GM23338 (cell line): ENCODE data around the gene TRDN. TPM values are rescaled to one million over a fixed set of nuclear protein-coding genes. Genes with fewer than 3 reads are reported as not detected.

Source experiments
- ATAC-seq: fragments of 200-7000 bp; cut with Tn5 transposase; 3 replicates; pipeline ENCODE4 v1.9.1; 2020
- DNase-seq: peaks from one replicate; pipeline ENCODE4 v3.0.0-alpha.2; 2015; ENCODE audit warnings: low spot score
- H2AFZ ChIP-seq: fragments of 200-600 bp; sonication (generic); 2 replicates; pipeline ENCODE4 v1.8.0; 2016; ENCODE audit warnings: antibody characterized with exemption, mild to moderate bottlenecking, moderate library complexity
- H3F3A ChIP-seq: fragments of 200-600 bp; sonication (generic); replicated peaks from 2 replicates; pipeline ENCODE4 v1.8.0; 2017; ENCODE audit warnings: antibody characterized with exemption, mixed run types, low read depth
- H3K27ac ChIP-seq: fragments of 200-600 bp; sonication (generic); 2 replicates; pipeline ENCODE4 v1.6.1; 2016; ENCODE audit warnings: low read depth
- H3K27me3 ChIP-seq: fragments of 200-600 bp; sonication (generic); 2 replicates; pipeline ENCODE4 v1.8.0; 2016; ENCODE audit warnings: mild to moderate bottlenecking, mixed run types, moderate library complexity; ENCODE audit not compliant: insufficient read depth
- H3K36me3 ChIP-seq: fragments of 200-600 bp; sonication (generic); 2 replicates; pipeline ENCODE4 v1.8.0; 2016; ENCODE audit warnings: mild to moderate bottlenecking; ENCODE audit not compliant: insufficient read depth
- H3K4me1 ChIP-seq: fragments of 200-600 bp; sonication (generic); 2 replicates; pipeline ENCODE4 v1.8.0; 2016; ENCODE audit warnings: mild to moderate bottlenecking, moderate library complexity; ENCODE audit not compliant: insufficient read depth
- H3K4me2 ChIP-seq: fragments of 200-600 bp; sonication (generic); 2 replicates; pipeline ENCODE4 v1.7.1; 2017; ENCODE audit warnings: mixed run types
- H3K4me3 ChIP-seq: fragments of 200-600 bp; sonication (generic); 2 replicates; pipeline ENCODE4 v1.6.1; 2016; ENCODE audit warnings: mixed run types
- H3K79me2 ChIP-seq: fragments of 200-600 bp; sonication (generic); replicated peaks from 2 replicates; pipeline ENCODE4 v1.8.0; 2017; ENCODE audit warnings: mild to moderate bottlenecking; ENCODE audit not compliant: insufficient read depth
- H3K9me2 ChIP-seq: fragments of 200-600 bp; sonication (generic); 2 replicates; pipeline ENCODE4 v1.8.0; 2017; ENCODE audit not compliant: insufficient read depth
- H4K20me1 ChIP-seq: fragments of 200-600 bp; sonication (generic); replicated peaks from 2 replicates; pipeline ENCODE4 v1.8.0; 2017; ENCODE audit warnings: mild to moderate bottlenecking; ENCODE audit not compliant: insufficient read depth
- H3K27ac Mint-ChIP-seq: 2 replicates; pipeline ENCODE4 v1.8.0; 2020; ENCODE audit warnings: inconsistent platforms, mild to moderate bottlenecking, moderate library complexity, mixed read lengths
- H3K27me3 Mint-ChIP-seq: 3 replicates; pipeline ENCODE4 v1.8.0; 2022; ENCODE audit warnings: low read depth, mild to moderate bottlenecking, moderate library complexity, mixed read lengths, inconsistent platforms; ENCODE audit not compliant: insufficient read depth, poor library complexity
- H3K36me3 Mint-ChIP-seq: 3 replicates; pipeline ENCODE4 v1.8.0; 2021; ENCODE audit warnings: low read depth, mild to moderate bottlenecking, inconsistent platforms, moderate library complexity, mixed read lengths
- H3K4me1 Mint-ChIP-seq: 3 replicates; pipeline ENCODE4 v1.8.0; 2020; ENCODE audit warnings: mild to moderate bottlenecking, inconsistent platforms, mixed read lengths
- H3K4me3 Mint-ChIP-seq: 3 replicates; pipeline ENCODE4 v1.8.0; 2021; ENCODE audit warnings: moderate library complexity, mild to moderate bottlenecking, inconsistent platforms, mixed read lengths
- H3K9me3 Mint-ChIP-seq: 3 replicates; pipeline ENCODE4 v1.8.0; 2020; ENCODE audit warnings: moderate library complexity, mild to moderate bottlenecking, inconsistent platforms, mixed read lengths
- CREB1 ChIP-seq: fragments of 250-450 bp; sonication (Bioruptor Pico); IDR thresholded peaks from 2 replicates; pipeline ENCODE4 v1.5.0; 2020; ENCODE audit warnings: low read depth, mild to moderate bottlenecking, moderate library complexity
- EZH2 ChIP-seq: fragments of 200-600 bp; sonication (generic); IDR thresholded peaks from one replicate; pipeline ENCODE4 v1.8.0; 2017; ENCODE audit warnings: antibody characterized with exemption, mild to moderate bottlenecking, low read depth; ENCODE audit not compliant: unreplicated experiment
- EZH2phosphoT487 ChIP-seq: fragments of 200-600 bp; sonication (generic); IDR thresholded peaks from one replicate; pipeline ENCODE4 v1.8.1; 2018; ENCODE audit warnings: antibody characterized with exemption; ENCODE audit not compliant: unreplicated experiment
- JUNB ChIP-seq: IDR thresholded peaks from one replicate; pipeline ENCODE4 v1.6.1; 2016; ENCODE audit warnings: antibody characterized with exemption; ENCODE audit not compliant: unreplicated experiment
- NANOG ChIP-seq: IDR thresholded peaks from 2 replicates; pipeline ENCODE4 v1.6.1; 2016; ENCODE audit warnings: antibody characterized with exemption, borderline replicate concordance
- POLR2AphosphoS5 ChIP-seq: IDR thresholded peaks from 2 replicates; pipeline ENCODE4 v1.6.1; 2016; ENCODE audit warnings: antibody characterized with exemption, low read depth
- REST ChIP-seq: IDR thresholded peaks from one replicate; pipeline ENCODE4 v1.6.1; 2018; ENCODE audit warnings: antibody characterized with exemption; ENCODE audit not compliant: unreplicated experiment
- ZNF114 ChIP-seq: fragments of 250-450 bp; sonication (Bioruptor Pico); IDR thresholded peaks from 2 replicates; pipeline ENCODE4 v1.5.0; 2020; ENCODE audit warnings: mild to moderate bottlenecking, moderate library complexity
- ZNF331 ChIP-seq: fragments of 250-450 bp; sonication (Bioruptor Pico); IDR thresholded peaks from 2 replicates; pipeline ENCODE4 v1.5.0; 2020; ENCODE audit warnings: low read depth, mild to moderate bottlenecking, moderate library complexity
- polyA plus RNA-seq: library from polyadenylated mRNA; unstranded; fragments of >200 nt; fragmentation: Nextera tagmentation; extraction: Ambion mirVana; gene quantifications from 2 replicates; pipeline ENCODE4 v1.2.1, GENCODE V29; 2016
- total RNA-seq: library from RNA; depleted of rRNA; stranded (reverse); fragments of >200 nt; shearing (Covaris generic); gene quantifications from 2 replicates; pipeline ENCODE4 v1.2.3, GENCODE V29; 2014
- TF ChIP-seq, protein P1 (sequence below): IDR thresholded peaks from 2 replicates; pipeline ENCODE4 v1.6.1; 2016; ENCODE audit warnings: antibody characterized with exemption
- TF ChIP-seq, protein P2 (sequence below): fragments of 250-450 bp; sonication (Bioruptor Pico); IDR thresholded peaks from 2 replicates; pipeline ENCODE4 v1.5.0; 2020; ENCODE audit warnings: mild to moderate bottlenecking, moderate library complexity
- TF ChIP-seq, protein P3 (sequence below), 2 experiments: fragments of 200-600 bp in 1 of 2; sonication (generic) in 1 of 2; conservative IDR thresholded peaks; 2 replicates each; pipeline versions ENCODE4 v1.5.1 to v1.6.1; 2016 to 2017; ENCODE audit warnings: antibody characterized with exemption in 2 of 2, low read depth in 2 of 2, mild to moderate bottlenecking in 2 of 2, moderate library complexity in 1 of 2

TRDN gene
- total and polyA plus RNA-seq, 2 experiments from 2014 or later: 35.5 to 137 TPM

DNA sequence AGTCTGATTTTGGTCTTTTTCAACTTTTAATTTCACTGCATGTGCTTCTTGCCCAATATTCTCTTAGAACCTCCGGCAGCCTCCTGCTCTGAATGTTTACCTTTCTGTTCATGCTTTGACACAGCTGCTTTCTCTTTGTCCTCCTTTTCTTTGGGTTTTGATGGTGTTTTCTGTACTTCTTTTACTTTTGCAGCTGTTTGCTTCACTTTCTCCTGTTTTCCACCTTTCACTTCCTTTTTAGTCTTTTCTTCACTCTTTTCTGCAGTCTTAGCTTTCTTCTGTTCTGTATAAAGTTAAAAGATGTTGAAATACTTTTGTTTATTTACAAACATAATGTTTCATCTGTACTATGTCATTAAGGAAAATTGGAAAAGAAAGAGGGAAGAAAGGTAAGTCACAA lies 133.1 kb downstream of the TRDN start:
- H3K27ac Mint-ChIP-seq: no peak overlapping the region
- no peak for ATAC-seq
- peaks cover 6% of the 10 kb centered on the region; the same call in 2 of the 3 replicates for H3K4me1 Mint-ChIP-seq

More for the DNA sequence above, 133.1 kb downstream of the TRDN start:
- TF ChIP-seq POLR2AphosphoS5 (no peak), CREB1 (no peak), ZNF114 (CRISPR knock-in tag) (no peak), JUNB (no peak), ZNF331 (CRISPR knock-in tag) (no peak), EZH2phosphoT487 (no peak), NANOG (no peak), EZH2 (no peak), REST (no peak)
- TF ChIP-seq, protein P1, sequence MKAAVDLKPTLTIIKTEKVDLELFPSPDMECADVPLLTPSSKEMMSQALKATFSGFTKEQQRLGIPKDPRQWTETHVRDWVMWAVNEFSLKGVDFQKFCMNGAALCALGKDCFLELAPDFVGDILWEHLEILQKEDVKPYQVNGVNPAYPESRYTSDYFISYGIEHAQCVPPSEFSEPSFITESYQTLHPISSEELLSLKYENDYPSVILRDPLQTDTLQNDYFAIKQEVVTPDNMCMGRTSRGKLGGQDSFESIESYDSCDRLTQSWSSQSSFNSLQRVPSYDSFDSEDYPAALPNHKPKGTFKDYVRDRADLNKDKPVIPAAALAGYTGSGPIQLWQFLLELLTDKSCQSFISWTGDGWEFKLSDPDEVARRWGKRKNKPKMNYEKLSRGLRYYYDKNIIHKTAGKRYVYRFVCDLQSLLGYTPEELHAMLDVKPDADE: no peak
- TF ChIP-seq, protein P2, sequence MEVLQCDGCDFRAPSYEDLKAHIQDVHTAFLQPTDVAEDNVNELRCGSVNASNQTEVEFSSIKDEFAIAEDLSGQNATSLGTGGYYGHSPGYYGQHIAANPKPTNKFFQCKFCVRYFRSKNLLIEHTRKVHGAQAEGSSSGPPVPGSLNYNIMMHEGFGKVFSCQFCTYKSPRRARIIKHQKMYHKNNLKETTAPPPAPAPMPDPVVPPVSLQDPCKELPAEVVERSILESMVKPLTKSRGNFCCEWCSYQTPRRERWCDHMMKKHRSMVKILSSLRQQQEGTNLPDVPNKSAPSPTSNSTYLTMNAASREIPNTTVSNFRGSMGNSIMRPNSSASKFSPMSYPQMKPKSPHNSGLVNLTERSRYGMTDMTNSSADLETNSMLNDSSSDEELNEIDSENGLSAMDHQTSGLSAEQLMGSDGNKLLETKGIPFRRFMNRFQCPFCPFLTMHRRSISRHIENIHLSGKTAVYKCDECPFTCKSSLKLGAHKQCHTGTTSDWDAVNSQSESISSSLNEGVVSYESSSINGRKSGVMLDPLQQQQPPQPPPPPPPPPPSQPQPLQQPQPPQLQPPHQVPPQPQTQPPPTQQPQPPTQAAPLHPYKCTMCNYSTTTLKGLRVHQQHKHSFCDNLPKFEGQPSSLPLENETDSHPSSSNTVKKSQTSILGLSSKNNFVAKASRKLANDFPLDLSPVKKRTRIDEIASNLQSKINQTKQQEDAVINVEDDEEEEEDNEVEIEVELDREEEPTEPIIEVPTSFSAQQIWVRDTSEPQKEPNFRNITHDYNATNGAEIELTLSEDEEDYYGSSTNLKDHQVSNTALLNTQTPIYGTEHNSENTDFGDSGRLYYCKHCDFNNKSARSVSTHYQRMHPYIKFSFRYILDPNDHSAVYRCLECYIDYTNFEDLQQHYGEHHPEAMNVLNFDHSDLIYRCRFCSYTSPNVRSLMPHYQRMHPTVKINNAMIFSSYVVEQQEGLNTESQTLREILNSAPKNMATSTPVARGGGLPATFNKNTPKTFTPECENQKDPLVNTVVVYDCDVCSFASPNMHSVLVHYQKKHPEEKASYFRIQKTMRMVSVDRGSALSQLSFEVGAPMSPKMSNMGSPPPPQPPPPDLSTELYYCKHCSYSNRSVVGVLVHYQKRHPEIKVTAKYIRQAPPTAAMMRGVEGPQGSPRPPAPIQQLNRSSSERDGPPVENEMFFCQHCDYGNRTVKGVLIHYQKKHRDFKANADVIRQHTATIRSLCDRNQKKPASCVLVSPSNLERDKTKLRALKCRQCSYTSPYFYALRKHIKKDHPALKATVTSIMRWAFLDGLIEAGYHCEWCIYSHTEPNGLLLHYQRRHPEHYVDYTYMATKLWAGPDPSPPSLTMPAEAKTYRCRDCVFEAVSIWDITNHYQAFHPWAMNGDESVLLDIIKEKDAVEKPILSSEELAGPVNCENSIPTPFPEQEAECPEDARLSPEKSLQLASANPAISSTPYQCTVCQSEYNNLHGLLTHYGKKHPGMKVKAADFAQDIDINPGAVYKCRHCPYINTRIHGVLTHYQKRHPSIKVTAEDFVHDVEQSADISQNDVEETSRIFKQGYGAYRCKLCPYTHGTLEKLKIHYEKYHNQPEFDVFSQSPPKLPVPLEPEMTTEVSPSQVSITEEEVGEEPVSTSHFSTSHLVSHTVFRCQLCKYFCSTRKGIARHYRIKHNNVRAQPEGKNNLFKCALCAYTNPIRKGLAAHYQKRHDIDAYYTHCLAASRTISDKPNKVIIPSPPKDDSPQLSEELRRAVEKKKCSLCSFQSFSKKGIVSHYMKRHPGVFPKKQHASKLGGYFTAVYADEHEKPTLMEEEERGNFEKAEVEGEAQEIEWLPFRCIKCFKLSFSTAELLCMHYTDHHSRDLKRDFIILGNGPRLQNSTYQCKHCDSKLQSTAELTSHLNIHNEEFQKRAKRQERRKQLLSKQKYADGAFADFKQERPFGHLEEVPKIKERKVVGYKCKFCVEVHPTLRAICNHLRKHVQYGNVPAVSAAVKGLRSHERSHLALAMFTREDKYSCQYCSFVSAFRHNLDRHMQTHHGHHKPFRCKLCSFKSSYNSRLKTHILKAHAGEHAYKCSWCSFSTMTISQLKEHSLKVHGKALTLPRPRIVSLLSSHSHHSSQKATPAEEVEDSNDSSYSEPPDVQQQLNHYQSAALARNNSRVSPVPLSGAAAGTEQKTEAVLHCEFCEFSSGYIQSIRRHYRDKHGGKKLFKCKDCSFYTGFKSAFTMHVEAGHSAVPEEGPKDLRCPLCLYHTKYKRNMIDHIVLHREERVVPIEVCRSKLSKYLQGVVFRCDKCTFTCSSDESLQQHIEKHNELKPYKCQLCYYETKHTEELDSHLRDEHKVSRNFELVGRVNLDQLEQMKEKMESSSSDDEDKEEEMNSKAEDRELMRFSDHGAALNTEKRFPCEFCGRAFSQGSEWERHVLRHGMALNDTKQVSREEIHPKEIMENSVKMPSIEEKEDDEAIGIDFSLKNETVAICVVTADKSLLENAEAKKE: no peak
- TF ChIP-seq, protein P3, sequence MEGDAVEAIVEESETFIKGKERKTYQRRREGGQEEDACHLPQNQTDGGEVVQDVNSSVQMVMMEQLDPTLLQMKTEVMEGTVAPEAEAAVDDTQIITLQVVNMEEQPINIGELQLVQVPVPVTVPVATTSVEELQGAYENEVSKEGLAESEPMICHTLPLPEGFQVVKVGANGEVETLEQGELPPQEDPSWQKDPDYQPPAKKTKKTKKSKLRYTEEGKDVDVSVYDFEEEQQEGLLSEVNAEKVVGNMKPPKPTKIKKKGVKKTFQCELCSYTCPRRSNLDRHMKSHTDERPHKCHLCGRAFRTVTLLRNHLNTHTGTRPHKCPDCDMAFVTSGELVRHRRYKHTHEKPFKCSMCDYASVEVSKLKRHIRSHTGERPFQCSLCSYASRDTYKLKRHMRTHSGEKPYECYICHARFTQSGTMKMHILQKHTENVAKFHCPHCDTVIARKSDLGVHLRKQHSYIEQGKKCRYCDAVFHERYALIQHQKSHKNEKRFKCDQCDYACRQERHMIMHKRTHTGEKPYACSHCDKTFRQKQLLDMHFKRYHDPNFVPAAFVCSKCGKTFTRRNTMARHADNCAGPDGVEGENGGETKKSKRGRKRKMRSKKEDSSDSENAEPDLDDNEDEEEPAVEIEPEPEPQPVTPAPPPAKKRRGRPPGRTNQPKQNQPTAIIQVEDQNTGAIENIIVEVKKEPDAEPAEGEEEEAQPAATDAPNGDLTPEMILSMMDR (conservative IDR thresholded peaks at IDR 0.05; ENCODE audit: low read depth in 2 of 2): no peak
- Mint-ChIP-seq H3K4me3 (no peak overlapping the region), H3K9me3 (no peaks in the 10 kb centered on the region), H3K36me3 (no peaks in the 10 kb centered on the region), H3K27me3 (no peaks in the 10 kb centered on the region)
- Histone ChIP-seq H3K9me2 (no peaks in the 10 kb centered on the region), H3K79me2 (no peaks in the 10 kb centered on the region), H3K4me3 (no peak overlapping the region), H3K27ac (no peak overlapping the region), H2AFZ (no peak overlapping the region), H3K4me2 (no peak overlapping the region), H3F3A (no peaks in the 10 kb centered on the region), H3K27me3 (no peaks in the 10 kb centered on the region), H4K20me1 (no peaks in the 10 kb centered on the region), H3K36me3 (no peaks in the 10 kb centered on the region), H3K4me1 (no peaks in the 10 kb centered on the region)
- no peak for DNase-seq
